Duodenal mucosa (tissue), 2 donors: ENCODE measurements around the gene SYNPO.

Experiments used
- H3K27ac ChIP-seq: one replicate; pipeline ENCODE4 v1.7.0; 2013; ENCODE audit warnings: low read depth, low read length
- H3K27me3 ChIP-seq, 2 donors: one replicate each; pipeline ENCODE4 v1.7.0; 2013; ENCODE audit warnings: low read length in 2 of 2, control low read depth in 1 of 2; ENCODE audit not compliant: insufficient read depth in 2 of 2, control insufficient read depth in 1 of 2
- H3K36me3 ChIP-seq, 2 donors: one replicate each; pipeline ENCODE4 v1.7.0; 2013; ENCODE audit warnings: low read length in 2 of 2, control low read depth in 1 of 2; ENCODE audit not compliant: insufficient read depth in 2 of 2, control insufficient read depth in 1 of 2
- H3K4me1 ChIP-seq, 2 donors: one replicate each; pipeline ENCODE4 v1.7.0; 2013; ENCODE audit warnings: low read length in 2 of 2, control low read depth in 1 of 2; ENCODE audit not compliant: insufficient read depth in 2 of 2, control insufficient read depth in 1 of 2
- H3K4me3 ChIP-seq, 2 donors: one replicate each; pipeline ENCODE4 v1.7.0; 2013; ENCODE audit warnings: low read length in 2 of 2, low read depth in 1 of 2
- H3K9ac ChIP-seq, 2 donors: one replicate each; pipeline ENCODE4 v1.7.0; 2013; ENCODE audit warnings: low read length in 2 of 2, low read depth in 1 of 2
- H3K9me3 ChIP-seq, 2 donors: one replicate each; pipeline ENCODE4 v1.7.0; 2013; ENCODE audit warnings: low read length in 2 of 2, control low read depth in 1 of 2; ENCODE audit not compliant: control insufficient read depth in 1 of 2

SYNPO gene

GRCh38 chr5:150639377-150639692 lies 1.1 kb upstream of the SYNPO start:
- no peaks in the 10 kb centered on the region for H3K27me3 ChIP-seq
- H3K9ac ChIP-seq, result no peak overlapping the region
- H3K27ac ChIP-seq, result peak overlapping the region; percentile 43
- H3K4me1 ChIP-seq, result peaks cover 56 to 72% of the 10 kb centered on the region in 2 donors
- H3K4me3 ChIP-seq, result no peak overlapping the region
- no peaks in the 10 kb centered on the region for H3K9me3 ChIP-seq
- peaks cover 3 to 4% of the 10 kb centered on the region in 2 donors for H3K36me3 ChIP-seq

- H3K27ac ChIP-seq, result no peak overlapping the region
- peaks cover 60 to 77% of the 10 kb centered on the region in 2 donors for H3K4me1 ChIP-seq
- no peaks in the 10 kb centered on the region for H3K9me3 ChIP-seq
- H3K36me3 ChIP-seq, result peaks cover 3% of the 10 kb centered on the region in 2 donors
- peak overlapping the region in 1 of 2 donors; percentile 8 for H3K9ac ChIP-seq
- H3K4me3 ChIP-seq, result no peak overlapping the region
- no peaks in the 10 kb centered on the region for H3K27me3 ChIP-seq
Observed at GRCh38 chr5:150639751-150640150, 709 bp upstream of the SYNPO start.

DNA sequence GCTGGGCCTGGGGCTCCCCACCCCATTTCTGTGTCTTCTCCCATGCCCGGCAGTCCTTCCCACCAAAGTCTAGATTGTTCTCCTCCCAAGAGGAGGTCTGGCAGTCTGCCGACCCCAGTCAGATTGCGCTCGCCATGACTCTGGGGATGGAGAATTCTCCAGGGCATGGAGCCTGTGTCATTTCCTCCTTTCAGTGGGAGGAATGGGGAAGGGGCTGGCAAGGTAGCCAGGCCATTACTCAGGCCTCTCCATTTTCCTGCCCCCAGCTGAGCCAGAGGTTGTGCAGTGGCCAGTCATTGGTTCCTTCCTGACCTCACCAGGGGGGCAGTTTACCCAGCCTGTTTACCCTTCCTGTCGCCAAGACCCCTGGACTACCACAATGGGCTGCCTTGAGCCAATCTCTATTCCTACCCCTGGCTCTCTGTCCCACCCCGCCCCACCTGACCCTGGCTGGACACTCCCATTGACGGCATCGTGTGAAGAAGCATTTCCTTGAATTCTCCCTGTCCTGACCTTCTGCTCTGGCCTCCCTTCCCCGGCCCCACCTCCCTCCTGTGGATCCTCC lies 628 bp downstream of the SYNPO start:
- Histone ChIP-seq H3K4me3 (peak overlapping the region; percentile 34 to 49), H3K9ac (peak overlapping the region; percentile 24 to 28), H3K27ac (peak overlapping the region; percentile 73), H3K9me3 (no peaks in the 10 kb centered on the region), H3K36me3 (no peaks in the 10 kb centered on the region), H3K4me1 (peaks cover 61 to 73% of the 10 kb centered on the region in 2 donors), H3K27me3 (no peaks in the 10 kb centered on the region)

DNA sequence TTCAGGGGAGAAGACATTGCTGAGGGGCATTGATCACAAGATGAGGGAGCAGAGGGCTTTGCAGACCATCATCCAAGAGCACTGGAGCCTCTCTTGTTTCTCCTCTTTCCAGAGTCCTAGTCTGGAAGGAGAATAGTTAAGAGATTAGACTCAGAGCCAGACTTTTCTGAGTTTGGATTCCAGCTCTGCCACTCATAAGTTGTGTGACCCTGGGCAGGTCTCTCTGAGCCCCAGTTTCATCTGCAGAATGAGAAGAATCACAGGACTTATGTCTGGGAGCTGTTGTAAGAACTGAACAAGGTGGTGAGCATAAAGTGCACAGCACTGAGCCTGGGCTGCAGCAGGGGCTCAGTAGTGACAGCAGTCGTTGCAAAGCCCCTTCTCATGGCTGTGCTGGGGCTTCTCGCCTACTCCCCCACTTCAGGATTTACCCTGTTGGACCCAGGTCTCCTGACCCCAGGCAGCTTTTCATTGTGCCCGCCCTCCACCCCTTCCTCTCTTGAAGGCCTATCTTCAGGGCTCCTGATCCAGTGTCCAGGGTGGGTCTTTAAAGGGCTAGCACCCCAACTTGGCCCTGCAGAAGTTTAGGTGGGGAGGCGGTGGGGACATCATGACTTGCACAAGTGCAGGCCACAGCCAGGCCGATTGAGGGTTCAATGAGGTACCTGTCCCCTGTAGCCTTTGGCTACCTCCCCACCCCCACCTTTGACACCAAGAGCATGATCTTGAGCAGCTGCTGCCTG lies 1.5 kb downstream of the SYNPO start:
- Histone ChIP-seq H3K4me3 (no peak overlapping the region), H3K27ac (peak overlapping the region; percentile 73), H3K9ac (peak overlapping the region in 1 of 2 donors; percentile 24)

DNA sequence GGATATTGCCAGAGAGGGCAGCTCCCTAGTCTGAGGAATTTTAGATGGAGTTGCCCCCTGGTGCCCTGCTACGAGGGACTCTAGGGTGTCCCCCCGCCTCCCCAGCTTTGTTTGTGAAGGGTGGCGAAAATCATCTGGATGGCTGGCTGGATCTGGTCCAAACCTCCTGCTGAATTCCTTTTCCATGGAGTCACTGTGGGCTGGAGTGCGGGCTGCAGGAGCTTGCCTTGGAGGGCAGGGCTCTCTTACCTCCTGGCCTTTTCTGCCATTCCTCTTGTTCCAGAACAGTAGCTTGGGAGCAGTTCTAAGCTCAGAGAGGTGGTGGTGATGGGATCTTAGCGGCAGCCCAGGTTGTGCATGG lies 2.1 kb downstream of the SYNPO start:
- H3K4me3 ChIP-seq, result no peak overlapping the region
- H3K36me3 ChIP-seq, result no peaks in the 10 kb centered on the region
- peaks cover 61 to 67% of the 10 kb centered on the region in 2 donors for H3K4me1 ChIP-seq
- no peaks in the 10 kb centered on the region for H3K27me3 ChIP-seq
- no peak overlapping the region for H3K27ac ChIP-seq
- H3K9me3 ChIP-seq, result no peaks in the 10 kb centered on the region
- H3K9ac ChIP-seq, result no peak overlapping the region

More for the DNA sequence above, 1.5 kb downstream of the SYNPO start:
- no peaks in the 10 kb centered on the region for H3K27me3 ChIP-seq
- no peaks in the 10 kb centered on the region for H3K36me3 ChIP-seq
- peaks cover 61 to 70% of the 10 kb centered on the region in 2 donors for H3K4me1 ChIP-seq
- no peaks in the 10 kb centered on the region for H3K9me3 ChIP-seq

DNA sequence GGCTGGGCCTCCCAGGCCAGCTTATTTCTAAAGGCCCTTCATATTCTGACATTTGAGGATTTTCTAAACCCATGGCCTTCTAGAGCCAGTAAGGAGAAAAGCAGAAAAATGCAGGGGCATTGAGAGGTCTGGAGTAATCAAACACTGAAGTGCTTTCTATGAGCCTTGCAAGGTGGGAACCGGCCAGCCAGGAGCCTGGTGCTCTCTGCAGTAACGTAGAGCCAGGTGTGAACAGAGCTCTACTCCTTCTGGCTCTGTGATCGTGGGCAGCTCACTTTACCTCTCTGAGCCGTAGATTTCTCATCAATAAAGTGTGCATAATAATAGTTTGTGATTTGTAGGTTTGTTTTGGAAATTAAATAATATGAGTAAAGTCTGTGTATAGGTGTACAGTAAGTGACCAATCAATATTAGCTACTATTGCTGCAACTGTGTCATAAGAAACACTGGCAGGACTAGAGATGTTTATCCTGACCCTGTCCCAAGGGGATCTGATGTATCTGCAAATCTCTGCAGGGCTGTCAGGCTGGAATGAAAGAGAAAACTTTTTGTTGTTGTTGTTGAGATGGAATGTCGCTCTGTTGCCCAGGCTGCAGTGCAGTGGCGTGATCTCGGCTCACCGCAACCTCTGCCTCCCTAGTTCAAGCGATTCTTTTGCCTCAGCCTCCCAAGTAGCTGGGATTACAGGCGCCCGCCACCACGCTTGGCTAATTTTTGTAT lies 2.7 kb downstream of the SYNPO start:
- Histone ChIP-seq H3K4me3 (no peak overlapping the region), H3K27me3 (no peaks in the 10 kb centered on the region), H3K4me1 (peaks cover 61 to 65% of the 10 kb centered on the region in 2 donors), H3K9ac (no peak overlapping the region), H3K9me3 (no peaks in the 10 kb centered on the region), H3K27ac (peak overlapping the region; percentile 58), H3K36me3 (peaks cover 0 to 5% of the 10 kb centered on the region in 2 donors)

GRCh38 chr5:150644058-150644457 lies 3.6 kb downstream of the SYNPO start:
- Histone ChIP-seq H3K27me3 (no peaks in the 10 kb centered on the region), H3K4me1 (peaks cover 55 to 58% of the 10 kb centered on the region in 2 donors), H3K4me3 (no peak overlapping the region), H3K27ac (no peak overlapping the region), H3K9me3 (no peaks in the 10 kb centered on the region), H3K9ac (no peak overlapping the region), H3K36me3 (peaks cover 0 to 14% of the 10 kb centered on the region in 2 donors)

GRCh38 chr5:150644514-150644913 lies 4.1 kb downstream of the SYNPO start:
- H3K4me1 ChIP-seq, result peaks cover 50 to 53% of the 10 kb centered on the region in 2 donors
- no peak overlapping the region for H3K27ac ChIP-seq
- H3K9ac ChIP-seq, result no peak overlapping the region

DNA sequence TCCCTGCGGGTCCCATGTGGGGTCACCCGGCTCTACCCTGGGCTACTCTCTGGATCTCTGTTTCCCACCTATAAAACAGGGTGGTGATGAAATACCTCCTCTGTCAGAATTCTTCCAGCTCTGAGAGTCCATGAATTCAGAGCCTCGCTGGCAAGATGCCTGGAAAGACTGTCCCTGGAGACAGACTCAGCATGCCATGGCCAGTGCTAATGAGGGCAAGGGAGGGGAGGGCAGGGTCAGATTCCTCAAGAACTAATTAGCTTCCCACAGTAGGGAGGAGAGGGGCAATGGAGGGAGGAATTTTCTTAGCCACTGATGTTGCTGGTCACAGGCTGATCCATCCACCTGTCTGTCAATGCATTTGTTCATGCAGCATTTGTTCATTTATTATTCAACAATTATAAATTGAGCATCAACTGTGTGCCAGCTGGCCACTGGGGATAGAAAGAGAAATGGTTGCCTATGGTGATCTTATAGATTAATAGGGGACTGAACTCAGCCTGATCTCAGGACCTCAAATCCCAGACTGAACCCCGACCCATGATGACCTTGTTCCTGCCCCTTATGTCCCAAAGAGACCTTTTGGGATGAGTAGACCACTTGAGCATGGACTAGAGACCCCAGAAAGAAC lies 4.7 kb downstream of the SYNPO start:
- H3K4me3 ChIP-seq, result no peak overlapping the region
- no peak overlapping the region for H3K27ac ChIP-seq
- H3K4me1 ChIP-seq, result peaks cover 43 to 46% of the 10 kb centered on the region in 2 donors
- H3K36me3 ChIP-seq, result peaks cover 0 to 26% of the 10 kb centered on the region in 2 donors
- no peak overlapping the region for H3K9ac ChIP-seq
- H3K9me3 ChIP-seq, result no peaks in the 10 kb centered on the region
- no peaks in the 10 kb centered on the region for H3K27me3 ChIP-seq

More at GRCh38 chr5:150644514-150644913, 4.1 kb downstream of the SYNPO start:
- Histone ChIP-seq H3K9me3 (no peaks in the 10 kb centered on the region), H3K27me3 (no peaks in the 10 kb centered on the region), H3K36me3 (peaks cover 0 to 19% of the 10 kb centered on the region in 2 donors), H3K4me3 (no peak overlapping the region)
